Motor neuron (in vitro differentiated cells): ENCODE measurements around the gene MCOLN1. TPM values are rescaled to one million over a fixed set of nuclear protein-coding genes. Genes with fewer than 3 reads are reported as not detected.
A peak's percentile ranks its signal among the peaks of the same experiment; 100 is the strongest.
"Not testable (repeated sequence)": the region's sequence is repeated elsewhere in the genome, so short reads cannot be mapped to it uniquely, and the experiment has no call there.

Experiments
- ATAC-seq, 8 experiments: fragments of 200-7000 bp; cut with Tn5 transposase; replicated peaks in 6 of 8; 2 replicates each; pipeline ENCODE4 v1.8.0; 2021; ENCODE audit warnings: mild to moderate bottlenecking in 8 of 8, moderate library complexity in 8 of 8
- H3K27ac ChIP-seq, 2 donors: fragments of 250-450 bp; sonication (Bioruptor Pico); 2 replicates each; pipeline ENCODE4 v1.9.0; 2021; ENCODE audit warnings: antibody characterized with exemption in 2 of 2, mild to moderate bottlenecking in 2 of 2, moderate library complexity in 1 of 2
- H3K4me1 ChIP-seq, 2 donors: fragments of 250-450 bp; sonication (Bioruptor Pico); replicated peaks in 1 of 2; 2 replicates each; pipeline ENCODE4 v1.6.1; 2021; ENCODE audit warnings: antibody characterized with exemption in 2 of 2, mild to moderate bottlenecking in 2 of 2, moderate library complexity in 1 of 2
- H3K4me3 ChIP-seq, 5 donors: fragments of 250-450 bp; sonication (Bioruptor Pico); 2 replicates each; pipeline ENCODE4 v1.9.0; 2021; ENCODE audit warnings: antibody characterized with exemption in 5 of 5, mild to moderate bottlenecking in 5 of 5, moderate library complexity in 4 of 5
- WGBS, 10 experiments: fragments of 450-650 bp; shearing (Covaris generic); methylation state at CpG; one replicate each; pipeline ENCODE4 v1.0.0; 2022; 5-methylcytosine and 5-hydroxymethylcytosine counted together
- in situ Hi-C, 9 experiments: fragments of 400-800 bp; cut with MboI; loops; one replicate each; pipeline ENCODE4 v1.15.0; 2021; ENCODE audit warnings: low sequenced_read_pairs in 9 of 9, low pct_unique_long_range_greater_than_20kb in 2 of 9; ENCODE audit not compliant: unreplicated experiment in 9 of 9
- total RNA-seq, 8 experiments: library from RNA; unstranded; fragments of 300-600 nt; gene quantifications; 2 replicates each; pipeline versions ENCODE4 v1.2.3 to v1.2.4, GENCODE V29; 2022

MCOLN1 gene
- total RNA-seq, 8 experiments from 2014 or later = 4.9 to 31.1 (median 8.4) TPM

DNA sequence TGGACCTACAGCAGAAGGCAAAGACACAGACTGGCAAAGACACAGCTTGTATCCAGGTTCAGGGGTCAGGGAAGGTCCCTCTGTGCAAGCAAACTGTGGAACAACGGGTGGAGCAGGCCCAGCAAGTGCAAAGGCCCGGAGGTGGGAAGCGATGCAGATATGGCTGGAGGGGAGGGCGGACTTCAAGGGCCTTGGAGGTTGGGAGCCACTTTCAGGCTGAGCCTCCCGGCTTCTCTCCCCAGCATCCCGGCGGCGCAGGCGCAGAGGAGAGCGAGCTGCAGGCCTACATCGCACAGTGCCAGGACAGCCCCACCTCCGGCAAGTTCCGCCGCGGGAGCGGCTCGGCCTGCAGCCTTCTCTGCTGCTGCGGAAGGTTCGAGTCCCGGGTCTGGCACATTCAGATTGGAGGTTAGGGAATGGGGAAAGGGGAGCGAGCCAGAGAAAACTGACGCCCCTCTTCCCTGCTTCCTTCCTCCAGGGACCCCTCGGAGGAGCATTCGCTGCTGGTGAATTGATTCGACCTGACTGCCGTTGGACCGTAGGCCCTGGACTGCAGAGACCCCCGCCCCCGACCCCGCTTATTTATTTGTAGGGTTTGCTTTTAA lies 11.0 kb downstream of the MCOLN1 start:
- in situ Hi-C loops = no loop called here
- 0 to 100% (median 72%) methylated on average over 1 to 8 of the region's 30 CpGs; no CpG with 5 or more reads in 3 of the 10 experiments for whole genome bisulfite sequencing, 10 experiments
- ATAC-seq = peak in 2 of 8 experiments; percentile 19 to 40

GRCh38 chr19:7533925-7534480 lies 11.6 kb downstream of the MCOLN1 start:
- peak; percentile 38 to 61 (median 55) for ATAC-seq
- peak overlapping the region; percentile 93 to 96 for H3K27ac ChIP-seq
- 0 to 17% methylated on average over 1 to 5 of the region's 41 CpGs; no CpG with 5 or more reads in 8 of the 10 experiments for WGBS, 10 experiments

More for the DNA sequence above, 11.0 kb downstream of the MCOLN1 start:
- H3K4me3 ChIP-seq = peak overlapping the region; percentile 49 to 81 (median 67)
- peak overlapping the region; percentile 93 to 96 for H3K27ac ChIP-seq
- H3K4me1 ChIP-seq = peaks cover 3 to 6% of the 10 kb centered on the region in 2 donors

GRCh38 chr19:7534531-7535046 lies 12.2 kb downstream of the MCOLN1 start:
- WGBS, 10 experiments = 0 to 4% (median 0%) methylated on average over 1 to 16 of the region's 27 CpGs; no CpG with 5 or more reads in 5 of the 10 experiments
- peak; percentile 25 to 52 (median 37) for ATAC-seq
- H3K27ac ChIP-seq = peak overlapping the region; percentile 93 to 96
- H3K4me3 ChIP-seq = peak overlapping the region; percentile 49 to 81 (median 67)
- peaks cover 3 to 6% of the 10 kb centered on the region in 2 donors for H3K4me1 ChIP-seq
- in situ Hi-C loops = no loop called here

More at GRCh38 chr19:7533925-7534480, 11.6 kb downstream of the MCOLN1 start:
- in situ Hi-C loops = no loop called here
- Histone ChIP-seq H3K4me3 (peak overlapping the region; percentile 49 to 81 (median 67)), H3K4me1 (peaks cover 3 to 6% of the 10 kb centered on the region in 2 donors)

GRCh38 chr19:7535047-7535997 lies 12.9 kb downstream of the MCOLN1 start, which contains the start of gene PNPLA6:
Gene PNPLA6 (plus strand): TSS chr19:7535717. CDS start chr19:7535789, 72 bp downstream.
- H3K27ac ChIP-seq = peak within 1 kb of the TSS; percentile 93 to 96

DNA sequence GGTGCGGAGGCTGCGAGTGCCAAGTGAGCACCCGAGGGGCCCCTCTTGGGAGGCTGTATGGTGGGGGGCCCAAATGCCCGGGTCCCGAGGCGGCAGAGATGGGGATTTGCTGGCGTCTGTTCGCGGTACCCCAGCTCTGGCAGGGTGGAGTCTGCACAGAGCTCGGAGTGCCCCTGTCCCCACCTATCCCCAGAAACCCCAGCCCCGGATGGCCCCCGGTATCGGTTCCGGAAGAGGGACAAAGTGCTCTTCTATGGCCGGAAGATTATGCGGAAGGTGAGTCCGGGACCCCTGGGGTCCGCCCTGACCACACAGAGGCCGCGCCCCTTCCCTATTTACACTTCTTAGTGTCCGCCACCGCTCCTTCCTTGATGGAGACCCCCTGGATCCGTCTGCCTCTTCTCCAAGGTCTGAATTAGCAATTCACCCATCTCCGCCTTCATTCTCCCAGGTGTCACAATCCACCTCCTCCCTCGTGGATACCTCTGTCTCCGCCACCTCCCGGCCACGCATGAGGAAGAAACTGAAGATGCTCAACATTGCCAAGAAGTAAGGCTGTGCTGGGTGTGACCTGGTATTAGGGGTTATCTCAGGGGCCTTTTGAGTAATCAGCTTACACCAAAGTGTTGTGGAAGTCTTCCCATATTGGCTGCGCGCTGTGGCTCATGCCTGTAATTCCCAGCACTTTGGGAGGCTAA lies 13.7 kb downstream of the MCOLN1 start:
- in situ Hi-C loops = no loop called here
- no peak overlapping the region for H3K27ac ChIP-seq
- ATAC-seq = no peak
- peaks cover 3 to 6% of the 10 kb centered on the region in 2 donors for H3K4me1 ChIP-seq
- H3K4me3 ChIP-seq = peak overlapping the region; percentile 49 to 81 (median 67)
- WGBS, 10 experiments = 0 to 73% (median 50%) methylated on average over 1 to 6 of the region's 30 CpGs; no CpG with 5 or more reads in 2 of the 10 experiments

More at GRCh38 chr19:7535047-7535997, 12.9 kb downstream of the MCOLN1 start, which contains the start of gene PNPLA6:
- Histone ChIP-seq H3K4me3 (peak within 1 kb of the TSS; percentile 49 to 81 (median 67)), H3K4me1 (peaks cover 3 to 6% of the 10 kb centered on the region in 2 donors)
- in situ Hi-C loops = no loop called here
- peak; percentile 60 to 84 (median 80) for ATAC-seq
- 0 to 41% (median 4%) methylated on average over 9 to 10 of the region's 76 CpGs; no CpG with 5 or more reads in 7 of the 10 experiments for WGBS, 10 experiments

- WGBS, 10 experiments = 96 to 100% (median 100%) methylated on average over 1 to 3 of the region's 5 CpGs; no CpG with 5 or more reads in 4 of the 10 experiments
- ATAC-seq, in situ Hi-C loops: not testable (repeated sequence)
Observed at GRCh38 chr19:7538990-7539389, 16.6 kb downstream of the MCOLN1 start.

GRCh38 chr19:7539827-7540425 lies 17.5 kb downstream of the MCOLN1 start:
- Histone ChIP-seq H3K4me3 (no peak overlapping the region), H3K27ac (no peak overlapping the region), H3K4me1 (no peaks in the 10 kb centered on the region)
- no peak for ATAC-seq
- in situ Hi-C loops = no loop called here
- 93 to 97% methylated on average over 2 to 13 of the region's 28 CpGs; no CpG with 5 or more reads in 8 of the 10 experiments for WGBS, 10 experiments

More at GRCh38 chr19:7538990-7539389, 16.6 kb downstream of the MCOLN1 start:
- not testable (repeated sequence) for H3K27ac ChIP-seq, H3K4me1 ChIP-seq, H3K4me3 ChIP-seq

DNA sequence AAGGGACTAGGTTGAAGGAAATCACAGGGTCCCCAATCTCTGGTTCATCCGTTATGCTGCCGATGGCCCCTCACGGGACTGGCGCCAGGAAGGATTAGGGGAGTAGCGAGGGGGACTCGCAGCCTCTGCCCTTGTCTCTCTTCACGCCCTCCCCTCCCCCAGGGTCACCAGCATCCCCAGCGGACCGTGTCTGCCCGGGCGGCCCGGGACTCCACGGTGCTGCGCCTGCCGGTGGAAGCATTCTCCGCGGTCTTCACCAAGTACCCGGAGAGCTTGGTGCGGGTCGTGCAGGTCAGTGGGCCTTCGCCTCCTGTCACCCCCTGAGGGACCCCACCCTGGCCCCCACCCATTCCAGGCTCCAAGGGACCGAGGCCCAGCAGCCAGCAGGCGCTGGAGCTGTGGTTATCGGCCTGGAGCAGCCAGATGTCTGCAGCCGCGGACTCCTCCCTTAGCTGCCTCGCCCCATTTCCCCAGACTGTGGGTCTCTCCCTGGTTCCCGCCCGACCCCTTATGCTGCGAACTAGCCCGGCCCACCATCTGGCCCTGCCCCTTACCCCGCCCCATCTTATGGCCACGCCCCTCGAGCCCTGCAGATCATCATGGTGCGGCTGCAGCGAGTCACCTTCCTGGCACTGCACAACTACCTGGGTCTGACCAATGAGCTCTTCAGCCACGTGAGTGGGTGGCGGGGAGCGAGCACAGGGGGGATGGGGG lies 18.5 kb downstream of the MCOLN1 start:
- Histone ChIP-seq H3K4me1 (no peaks in the 10 kb centered on the region), H3K4me3 (no peak overlapping the region), H3K27ac (no peak overlapping the region)
- peak; percentile 46 to 99 (median 62) for ATAC-seq
- in situ Hi-C loops = no loop called here
- 94 to 100% (median 95%) methylated on average over 2 to 4 of the region's 39 CpGs; no CpG with 5 or more reads in 7 of the 10 experiments for WGBS, 10 experiments

DNA sequence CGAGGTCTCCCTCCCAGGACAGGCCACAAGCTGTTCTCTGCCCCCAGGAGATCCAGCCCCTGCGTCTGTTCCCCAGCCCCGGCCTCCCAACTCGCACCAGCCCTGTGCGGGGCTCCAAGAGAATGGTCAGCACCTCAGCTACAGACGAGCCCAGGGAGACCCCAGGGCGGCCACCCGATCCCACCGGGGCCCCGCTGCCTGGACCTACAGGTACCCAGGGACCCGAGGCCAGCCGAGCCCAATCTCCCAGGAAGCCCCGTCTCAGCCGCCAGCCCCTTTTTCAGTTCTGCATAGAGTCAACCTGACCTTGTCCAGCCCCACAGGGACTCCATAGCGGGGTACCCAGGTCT lies 19.0 kb downstream of the MCOLN1 start:
- Histone ChIP-seq H3K27ac (no peak overlapping the region), H3K4me3 (no peak overlapping the region), H3K4me1 (no peaks in the 10 kb centered on the region)
- peak in 1 of 8 experiments; percentile 7 for ATAC-seq
- no CpG with 5 or more reads among the region's 15 CpGs for WGBS, 10 experiments
- in situ Hi-C loops = no loop called here

DNA sequence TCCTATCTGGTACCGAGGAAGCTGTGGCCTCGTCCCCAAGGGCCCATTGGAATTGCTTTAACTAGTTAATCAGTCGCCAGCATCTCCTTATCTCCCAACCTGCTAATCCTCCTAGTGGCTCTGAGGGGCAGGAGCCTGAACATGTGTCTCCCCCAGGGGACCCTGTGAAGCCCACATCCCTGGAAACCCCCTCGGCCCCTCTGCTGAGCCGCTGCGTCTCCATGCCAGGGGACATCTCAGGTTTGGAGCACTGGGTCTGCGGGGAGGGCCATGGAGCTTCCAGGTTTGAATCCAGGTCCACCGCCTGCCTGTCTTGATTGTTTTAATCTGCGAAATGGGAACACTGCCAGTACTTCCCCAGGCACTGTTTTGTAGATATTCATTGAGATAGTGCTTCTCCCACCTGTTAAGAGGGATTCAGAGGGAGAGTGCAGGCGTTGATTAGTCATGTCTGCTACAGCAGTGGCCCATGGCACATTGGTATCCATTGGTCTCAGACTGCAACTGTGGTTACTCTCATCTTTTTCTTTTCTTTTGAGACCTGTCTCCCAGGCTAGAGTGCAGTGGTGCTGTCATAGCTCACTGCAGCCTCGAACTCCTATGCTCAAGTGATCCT lies 19.5 kb downstream of the MCOLN1 start:
- H3K27ac ChIP-seq = no peak overlapping the region
- H3K4me3 ChIP-seq = no peak overlapping the region
- WGBS, 10 experiments = 80 to 100% (median 94%) methylated on average over 1 to 7 of the region's 11 CpGs; no CpG with 5 or more reads in 3 of the 10 experiments
- ATAC-seq = no peak
- H3K4me1 ChIP-seq = no peaks in the 10 kb centered on the region
- in situ Hi-C loops = no loop called here
